Fibroblast of lung (primary cell): ENCODE results near the gene HACD2.

Experiments used
- EZH2 ChIP-seq: IDR thresholded peaks from 2 replicates; pipeline ENCODE4 v1.5.1; 2012; ENCODE audit warnings: low read length, control low read depth, mild to moderate bottlenecking; ENCODE audit errors: missing control alignments
- TF ChIP-seq, protein P1 (sequence below), 2 donors: IDR thresholded peaks in 1 of 2; conservative IDR thresholded peaks in 1 of 2; 1 replicate in 1 of 2; 2 replicates in 1 of 2; pipeline ENCODE4 v1.5.1; 2011 to 2012; ENCODE audit warnings: low read length in 2 of 2, control low read depth in 1 of 2, inconsistent platforms in 1 of 2, low read depth in 1 of 2, mild to moderate bottlenecking in 1 of 2

DNA sequence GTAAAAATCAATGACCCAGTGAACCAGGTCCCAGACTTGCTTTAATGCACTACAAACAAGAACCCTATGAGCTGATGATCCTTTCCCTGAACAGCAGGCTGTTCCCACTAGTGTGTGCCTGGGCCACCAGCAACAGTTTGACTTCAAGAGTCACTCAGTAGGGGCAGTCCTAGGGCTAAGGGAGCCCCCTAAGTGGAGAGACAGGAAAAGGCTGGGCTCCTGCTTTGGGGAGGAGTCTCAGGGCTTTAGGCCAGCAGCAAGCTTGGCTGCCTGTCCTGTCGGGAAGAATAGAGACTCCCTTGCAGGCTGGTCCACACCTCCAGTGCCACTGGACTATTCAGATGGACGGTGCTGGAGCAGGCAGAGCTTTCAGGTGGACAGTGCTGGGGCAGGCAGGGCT lies 106.5 kb downstream of the HACD2 start:
- TF ChIP-seq, protein P1, sequence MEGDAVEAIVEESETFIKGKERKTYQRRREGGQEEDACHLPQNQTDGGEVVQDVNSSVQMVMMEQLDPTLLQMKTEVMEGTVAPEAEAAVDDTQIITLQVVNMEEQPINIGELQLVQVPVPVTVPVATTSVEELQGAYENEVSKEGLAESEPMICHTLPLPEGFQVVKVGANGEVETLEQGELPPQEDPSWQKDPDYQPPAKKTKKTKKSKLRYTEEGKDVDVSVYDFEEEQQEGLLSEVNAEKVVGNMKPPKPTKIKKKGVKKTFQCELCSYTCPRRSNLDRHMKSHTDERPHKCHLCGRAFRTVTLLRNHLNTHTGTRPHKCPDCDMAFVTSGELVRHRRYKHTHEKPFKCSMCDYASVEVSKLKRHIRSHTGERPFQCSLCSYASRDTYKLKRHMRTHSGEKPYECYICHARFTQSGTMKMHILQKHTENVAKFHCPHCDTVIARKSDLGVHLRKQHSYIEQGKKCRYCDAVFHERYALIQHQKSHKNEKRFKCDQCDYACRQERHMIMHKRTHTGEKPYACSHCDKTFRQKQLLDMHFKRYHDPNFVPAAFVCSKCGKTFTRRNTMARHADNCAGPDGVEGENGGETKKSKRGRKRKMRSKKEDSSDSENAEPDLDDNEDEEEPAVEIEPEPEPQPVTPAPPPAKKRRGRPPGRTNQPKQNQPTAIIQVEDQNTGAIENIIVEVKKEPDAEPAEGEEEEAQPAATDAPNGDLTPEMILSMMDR (conservative IDR thresholded peaks at IDR 0.05 in 1 of 2, IDR thresholded peaks at IDR 0.05 in 1 of 2; ENCODE audit: low read depth in 1 of 2, low read length in 2 of 2): no peak
- no peak for TF ChIP-seq EZH2
